ENCODE data around the gene SCN9A.
A peak's percentile ranks its signal among the peaks of the same experiment; 100 is the strongest.
"Not testable (repeated sequence)": the region's sequence is repeated elsewhere in the genome, so short reads cannot be mapped to it uniquely, and the experiment has no call there.

The SCN9A gene

GRCh38 chr2:166209367-166209766, 166.4 kb downstream of the SCN9A start:
- H2AFZ ChIP-seq (ENCODE audit: low read depth, low read length); H3K36me3 ChIP-seq (ENCODE audit: insufficient read depth, low read length); H3K4me1 ChIP-seq (ENCODE audit: insufficient read depth, low read length); H3K27me3 ChIP-seq (ENCODE audit: insufficient read depth, low read length); H3K9me3 ChIP-seq (ENCODE audit: low read length); H3K4me3 ChIP-seq (ENCODE audit: low read length): not testable (repeated sequence)

DNA sequence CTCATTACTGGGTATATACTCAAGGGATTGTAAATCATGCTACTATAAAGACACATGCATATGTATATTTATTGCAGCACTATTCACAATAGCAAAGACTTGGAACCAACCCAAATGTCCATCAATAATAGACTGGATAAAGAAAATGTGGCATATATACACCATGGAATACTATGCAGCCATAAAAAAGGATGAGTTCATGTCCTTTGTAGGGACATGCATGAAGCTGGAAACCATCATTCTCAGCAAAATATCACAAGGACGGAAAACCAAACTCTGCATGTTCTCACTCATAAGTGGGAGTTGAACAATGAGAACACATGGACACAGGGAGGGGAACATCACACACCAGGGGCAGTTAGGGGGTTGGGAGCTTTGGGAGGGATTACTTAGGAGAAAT, 169.6 kb downstream of the SCN9A start:
- not testable (repeated sequence) for H3K36me3 ChIP-seq (ENCODE audit: insufficient read depth, low read length); H3K4me1 ChIP-seq (ENCODE audit: insufficient read depth, low read length); H2AFZ ChIP-seq (ENCODE audit: low read depth, low read length); H3K4me3 ChIP-seq (ENCODE audit: low read length); H3K27me3 ChIP-seq (ENCODE audit: insufficient read depth, low read length); H3K9me3 ChIP-seq (ENCODE audit: low read length)

GRCh38 chr2:166202778-166203177, 173.0 kb downstream of the SCN9A start:
- Histone ChIP-seq H3K4me3 (ENCODE audit: low read length) (no peak overlapping the region), H3K36me3 (ENCODE audit: insufficient read depth, low read length) (peaks cover 11% of the 10 kb centered on the region), H3K9me3 (ENCODE audit: low read length) (peaks cover 2% of the 10 kb centered on the region), H3K27me3 (ENCODE audit: insufficient read depth, low read length) (no peaks in the 10 kb centered on the region), H2AFZ (ENCODE audit: low read depth, low read length) (no peak overlapping the region), H3K4me1 (ENCODE audit: insufficient read depth, low read length) (no peaks in the 10 kb centered on the region)

DNA sequence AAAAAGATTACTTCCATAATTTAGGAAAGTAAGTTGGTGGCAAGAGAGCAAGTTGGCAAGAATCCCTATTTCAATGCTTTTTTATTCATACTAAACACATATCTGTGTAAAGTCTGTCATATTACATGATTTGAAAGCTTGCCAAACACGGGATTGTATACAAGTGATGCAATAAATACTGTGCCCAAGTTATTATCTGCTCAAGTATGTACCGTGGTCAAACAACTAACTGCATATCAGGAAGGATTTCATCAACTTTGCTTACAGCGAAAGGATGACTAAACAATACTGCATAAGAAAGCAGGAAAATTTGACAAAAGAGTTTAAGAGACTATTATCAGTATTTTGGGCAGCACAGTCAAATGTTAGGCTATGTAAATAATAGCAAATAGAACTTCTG, 178.3 kb downstream of the SCN9A start:
- no peak overlapping the region for H3K4me3 ChIP-seq (ENCODE audit: low read length)
- H3K27me3 ChIP-seq (ENCODE audit: insufficient read depth, low read length): no peaks in the 10 kb centered on the region
- H2AFZ ChIP-seq (ENCODE audit: low read depth, low read length): no peak overlapping the region
- H3K36me3 ChIP-seq (ENCODE audit: insufficient read depth, low read length): peaks cover 8% of the 10 kb centered on the region
- H3K4me1 ChIP-seq (ENCODE audit: insufficient read depth, low read length): no peaks in the 10 kb centered on the region
- peaks cover 2% of the 10 kb centered on the region for H3K9me3 ChIP-seq (ENCODE audit: low read length)

DNA sequence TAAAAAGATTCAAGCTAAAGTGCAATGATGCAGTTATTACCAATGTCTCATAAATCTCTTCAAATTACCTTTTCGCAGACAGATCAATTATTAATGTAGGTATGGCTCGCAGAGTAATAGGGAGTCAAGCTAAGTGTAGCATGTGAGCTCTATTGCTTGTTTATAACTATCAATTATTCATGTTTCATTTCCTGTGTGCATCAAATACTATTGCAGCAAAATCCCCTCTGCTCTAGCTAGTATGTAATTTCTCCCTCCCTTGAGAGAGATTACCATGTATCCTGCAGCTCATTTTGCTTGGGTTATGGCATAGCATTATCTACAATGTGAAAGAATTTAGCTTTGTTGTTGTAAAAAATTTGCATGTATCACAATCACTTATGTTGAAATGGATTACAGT, 182.3 kb downstream of the SCN9A start:
- H3K27me3 ChIP-seq (ENCODE audit: insufficient read depth, low read length): no peaks in the 10 kb centered on the region

DNA sequence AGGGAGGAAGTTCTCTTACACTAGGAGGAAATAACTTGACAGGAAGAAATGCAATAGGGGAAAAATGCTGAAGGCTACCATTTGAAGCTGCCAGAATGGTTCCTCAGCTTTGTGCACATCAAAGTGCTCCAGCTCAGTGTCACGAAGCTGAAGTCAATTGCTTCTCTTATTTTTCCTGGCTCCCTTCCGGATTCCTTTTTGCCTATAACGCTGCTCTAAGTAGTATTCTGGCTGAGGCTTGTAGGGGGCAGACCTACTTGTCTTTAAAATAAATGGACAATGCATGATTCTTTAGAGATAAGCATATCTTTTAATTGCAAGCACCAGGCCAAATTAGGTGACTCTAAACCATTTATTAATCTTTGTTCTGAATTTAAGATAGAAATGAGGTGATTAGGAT, 187.7 kb downstream of the SCN9A start:
- H3K27me3 ChIP-seq (ENCODE audit: insufficient read depth, low read length): no peaks in the 10 kb centered on the region
- no peak overlapping the region for H2AFZ ChIP-seq (ENCODE audit: low read depth, low read length)
- H3K4me1 ChIP-seq (ENCODE audit: insufficient read depth, low read length): no peaks in the 10 kb centered on the region
- H3K9me3 ChIP-seq (ENCODE audit: low read length): no peaks in the 10 kb centered on the region
- no peak overlapping the region for H3K4me3 ChIP-seq (ENCODE audit: low read length)
- H3K36me3 ChIP-seq (ENCODE audit: insufficient read depth, low read length): no peaks in the 10 kb centered on the region

More for the DNA sequence above, 182.3 kb downstream of the SCN9A start:
- H3K9me3 ChIP-seq (ENCODE audit: low read length): no peaks in the 10 kb centered on the region
- no peak overlapping the region for H2AFZ ChIP-seq (ENCODE audit: low read depth, low read length)
- no peak overlapping the region for H3K4me3 ChIP-seq (ENCODE audit: low read length)
- peaks cover 1% of the 10 kb centered on the region for H3K36me3 ChIP-seq (ENCODE audit: insufficient read depth, low read length)
- no peaks in the 10 kb centered on the region for H3K4me1 ChIP-seq (ENCODE audit: insufficient read depth, low read length)

GRCh38 chr2:166184789-166185188, 191.0 kb downstream of the SCN9A start:
- Histone ChIP-seq H3K36me3 (ENCODE audit: insufficient read depth, low read length) (no peaks in the 10 kb centered on the region), H3K4me1 (ENCODE audit: insufficient read depth, low read length) (no peaks in the 10 kb centered on the region), H3K9me3 (ENCODE audit: low read length) (no peaks in the 10 kb centered on the region), H3K4me3 (ENCODE audit: low read length) (no peak overlapping the region), H2AFZ (ENCODE audit: low read depth, low read length) (no peak overlapping the region), H3K27me3 (ENCODE audit: insufficient read depth, low read length) (no peaks in the 10 kb centered on the region)

GRCh38 chr2:166181813-166182154, 194.0 kb downstream of the SCN9A start:
- Histone ChIP-seq H3K4me3 (ENCODE audit: low read length) (no peak overlapping the region), H3K27me3 (ENCODE audit: insufficient read depth, low read length) (no peaks in the 10 kb centered on the region), H3K4me1 (ENCODE audit: insufficient read depth, low read length) (peaks cover 5% of the 10 kb centered on the region), H2AFZ (ENCODE audit: low read depth, low read length) (no peak overlapping the region), H3K9me3 (ENCODE audit: low read length) (no peaks in the 10 kb centered on the region), H3K36me3 (ENCODE audit: insufficient read depth, low read length) (no peaks in the 10 kb centered on the region)

DNA sequence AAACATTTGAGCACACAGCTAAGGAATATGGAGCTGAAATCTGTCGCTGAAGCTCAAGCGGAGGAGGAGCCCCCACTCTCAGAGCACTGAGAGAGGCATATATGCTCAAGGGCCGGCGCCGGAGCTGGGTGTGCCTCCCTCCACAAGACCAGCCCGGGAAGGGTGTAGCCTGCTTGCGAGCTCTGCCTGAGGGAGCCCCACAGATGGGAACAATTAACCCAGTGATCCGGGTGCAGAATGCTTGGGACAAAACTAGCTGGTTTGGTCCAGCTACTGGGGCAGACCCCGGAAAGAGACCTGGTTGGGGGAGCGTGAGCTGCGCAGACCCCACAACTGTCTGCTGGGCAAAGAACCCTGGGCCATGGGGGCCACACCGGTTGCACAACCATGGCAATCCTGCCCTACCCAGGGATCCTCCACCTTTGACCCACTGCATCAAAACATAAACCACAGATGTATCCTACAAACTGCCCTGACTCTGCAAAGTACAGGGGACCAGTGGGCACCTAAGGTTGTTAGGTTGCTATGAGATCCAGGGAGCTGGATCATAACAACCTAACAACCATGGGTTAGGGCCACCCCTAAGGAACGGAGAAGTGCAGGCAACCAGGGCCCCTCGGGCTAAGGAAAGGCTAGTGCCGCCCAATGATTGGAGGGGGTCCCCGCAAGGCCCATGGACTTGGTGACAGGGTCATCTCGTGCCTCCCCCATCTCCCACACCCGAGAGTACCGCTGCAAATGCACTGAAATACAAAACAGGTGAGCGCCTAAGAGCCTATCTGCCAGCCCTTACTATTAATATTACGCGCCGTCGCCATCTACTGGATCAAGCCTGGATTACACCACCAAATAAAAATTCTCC, 194.6 kb downstream of the SCN9A start:
- Histone ChIP-seq H3K9me3 (ENCODE audit: low read length) (no peaks in the 10 kb centered on the region), H3K27me3 (ENCODE audit: insufficient read depth, low read length) (no peaks in the 10 kb centered on the region), H3K4me1 (ENCODE audit: insufficient read depth, low read length) (peaks cover 5% of the 10 kb centered on the region), H2AFZ (ENCODE audit: low read depth, low read length) (no peak overlapping the region), H3K4me3 (ENCODE audit: low read length) (no peak overlapping the region), H3K36me3 (ENCODE audit: insufficient read depth, low read length) (no peaks in the 10 kb centered on the region)

- Histone ChIP-seq H3K9me3 (ENCODE audit: low read length) (no peaks in the 10 kb centered on the region), H2AFZ (ENCODE audit: low read depth, low read length) (no peak overlapping the region), H3K4me1 (ENCODE audit: insufficient read depth, low read length) (peaks cover 5% of the 10 kb centered on the region), H3K4me3 (ENCODE audit: low read length) (no peak overlapping the region), H3K27me3 (ENCODE audit: insufficient read depth, low read length) (no peaks in the 10 kb centered on the region), H3K36me3 (ENCODE audit: insufficient read depth, low read length) (no peaks in the 10 kb centered on the region)
Observed at GRCh38 chr2:166179201-166179600, 196.5 kb downstream of the SCN9A start.

DNA sequence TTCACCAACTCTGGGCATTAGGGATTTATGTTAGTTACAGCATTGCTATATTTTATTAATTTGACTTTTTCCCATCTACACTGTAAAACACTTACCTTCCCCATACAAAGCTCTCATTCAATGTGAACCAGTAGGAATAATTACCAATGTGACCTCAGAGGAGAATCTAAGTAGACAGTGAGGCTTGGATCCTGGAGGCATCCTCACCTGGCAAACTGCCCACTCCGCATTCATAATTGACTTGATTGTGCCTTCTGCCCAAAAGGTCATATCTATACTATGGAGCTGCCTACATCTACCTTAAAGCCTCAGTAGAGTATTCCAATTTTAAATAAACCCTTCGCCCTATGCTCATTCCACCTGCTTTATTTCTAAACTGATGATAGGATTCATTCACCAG, 202.5 kb downstream of the SCN9A start:
- Histone ChIP-seq H3K36me3 (ENCODE audit: insufficient read depth, low read length) (no peaks in the 10 kb centered on the region), H3K9me3 (ENCODE audit: low read length) (no peaks in the 10 kb centered on the region), H3K4me3 (ENCODE audit: low read length) (no peak overlapping the region), H3K27me3 (ENCODE audit: insufficient read depth, low read length) (no peaks in the 10 kb centered on the region), H3K4me1 (ENCODE audit: insufficient read depth, low read length) (peaks cover 5% of the 10 kb centered on the region), H2AFZ (ENCODE audit: low read depth, low read length) (no peak overlapping the region)

GRCh38 chr2:166171216-166171615, 204.5 kb downstream of the SCN9A start:
- Histone ChIP-seq H3K36me3 (ENCODE audit: insufficient read depth, low read length) (no peaks in the 10 kb centered on the region), H3K4me1 (ENCODE audit: insufficient read depth, low read length) (peaks cover 5% of the 10 kb centered on the region), H3K4me3 (ENCODE audit: low read length) (no peak overlapping the region), H2AFZ (ENCODE audit: low read depth, low read length) (no peak overlapping the region), H3K9me3 (ENCODE audit: low read length) (no peaks in the 10 kb centered on the region), H3K27me3 (ENCODE audit: insufficient read depth, low read length) (no peaks in the 10 kb centered on the region)

GRCh38 chr2:166170356-166170755, 205.4 kb downstream of the SCN9A start:
- peaks cover 5% of the 10 kb centered on the region for H3K4me1 ChIP-seq (ENCODE audit: insufficient read depth, low read length)

DNA sequence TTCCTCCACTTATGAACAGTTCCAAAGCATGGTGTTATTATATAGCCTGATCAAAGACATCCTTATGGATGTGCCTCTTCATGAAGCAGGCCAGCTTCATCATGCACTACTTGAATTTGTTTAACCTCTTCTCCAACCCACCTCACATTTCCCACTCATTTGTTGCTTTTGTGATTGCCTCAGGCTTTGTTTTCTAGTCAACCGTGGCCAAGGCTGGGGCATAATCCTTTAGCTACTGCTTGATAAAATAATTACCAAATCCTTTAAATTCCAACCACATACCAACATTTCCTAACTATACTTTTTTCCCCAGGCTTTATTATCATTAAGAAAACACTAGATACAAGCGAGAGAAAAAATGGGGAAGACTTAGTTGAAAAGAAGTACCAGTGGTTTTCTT, 208.3 kb downstream of the SCN9A start:
- Histone ChIP-seq H3K4me3 (ENCODE audit: low read length) (no peak overlapping the region), H3K36me3 (ENCODE audit: insufficient read depth, low read length) (no peaks in the 10 kb centered on the region), H3K9me3 (ENCODE audit: low read length) (no peaks in the 10 kb centered on the region), H2AFZ (ENCODE audit: low read depth, low read length) (peak overlapping the region; percentile 32), H3K27me3 (ENCODE audit: insufficient read depth, low read length) (no peaks in the 10 kb centered on the region), H3K4me1 (ENCODE audit: insufficient read depth, low read length) (peaks cover 5% of the 10 kb centered on the region)

More at GRCh38 chr2:166170356-166170755, 205.4 kb downstream of the SCN9A start:
- Histone ChIP-seq H3K36me3 (ENCODE audit: insufficient read depth, low read length) (no peaks in the 10 kb centered on the region), H3K27me3 (ENCODE audit: insufficient read depth, low read length) (no peaks in the 10 kb centered on the region), H3K4me3 (ENCODE audit: low read length) (no peak overlapping the region), H2AFZ (ENCODE audit: low read depth, low read length) (no peak overlapping the region), H3K9me3 (ENCODE audit: low read length) (no peaks in the 10 kb centered on the region)
